GM10266 (cell line): Measurements from ENCODE around the gene LRBA.

Experiments used
- DNase-seq: peaks from one replicate; pipeline ENCODE4 v3.0.0; 2012; ENCODE audit errors: extremely low spot score
- TF ChIP-seq, protein P1 (sequence below): IDR thresholded peaks from 2 replicates; pipeline ENCODE4 v1.5.1; 2012; ENCODE audit warnings: mild to moderate bottlenecking, low read depth; ENCODE audit not compliant: control insufficient read depth, insufficient read depth; ENCODE audit errors: missing control alignments

LRBA gene

DNA sequence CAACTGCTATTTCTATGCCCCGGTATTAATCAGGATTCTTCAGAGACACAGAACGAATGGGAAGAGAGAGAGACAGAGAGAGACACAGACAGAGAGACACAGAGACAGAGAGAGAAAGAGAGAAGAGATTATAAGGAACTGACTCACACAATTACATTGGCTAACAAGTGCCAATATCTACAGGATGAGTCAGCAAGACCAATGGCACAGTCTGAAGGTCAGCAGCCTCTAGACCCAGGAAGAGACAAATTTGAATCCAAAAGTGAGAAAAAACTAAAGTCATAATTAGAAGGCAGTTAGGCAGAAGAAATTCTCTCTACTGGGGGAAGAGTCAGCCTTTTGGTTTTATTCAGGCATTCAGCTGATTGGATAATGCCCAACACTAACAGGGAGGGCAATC lies 245.8 kb downstream of the LRBA start:
- no peak for DNase-seq
- TF ChIP-seq, protein P1, sequence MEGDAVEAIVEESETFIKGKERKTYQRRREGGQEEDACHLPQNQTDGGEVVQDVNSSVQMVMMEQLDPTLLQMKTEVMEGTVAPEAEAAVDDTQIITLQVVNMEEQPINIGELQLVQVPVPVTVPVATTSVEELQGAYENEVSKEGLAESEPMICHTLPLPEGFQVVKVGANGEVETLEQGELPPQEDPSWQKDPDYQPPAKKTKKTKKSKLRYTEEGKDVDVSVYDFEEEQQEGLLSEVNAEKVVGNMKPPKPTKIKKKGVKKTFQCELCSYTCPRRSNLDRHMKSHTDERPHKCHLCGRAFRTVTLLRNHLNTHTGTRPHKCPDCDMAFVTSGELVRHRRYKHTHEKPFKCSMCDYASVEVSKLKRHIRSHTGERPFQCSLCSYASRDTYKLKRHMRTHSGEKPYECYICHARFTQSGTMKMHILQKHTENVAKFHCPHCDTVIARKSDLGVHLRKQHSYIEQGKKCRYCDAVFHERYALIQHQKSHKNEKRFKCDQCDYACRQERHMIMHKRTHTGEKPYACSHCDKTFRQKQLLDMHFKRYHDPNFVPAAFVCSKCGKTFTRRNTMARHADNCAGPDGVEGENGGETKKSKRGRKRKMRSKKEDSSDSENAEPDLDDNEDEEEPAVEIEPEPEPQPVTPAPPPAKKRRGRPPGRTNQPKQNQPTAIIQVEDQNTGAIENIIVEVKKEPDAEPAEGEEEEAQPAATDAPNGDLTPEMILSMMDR: no peak

DNA sequence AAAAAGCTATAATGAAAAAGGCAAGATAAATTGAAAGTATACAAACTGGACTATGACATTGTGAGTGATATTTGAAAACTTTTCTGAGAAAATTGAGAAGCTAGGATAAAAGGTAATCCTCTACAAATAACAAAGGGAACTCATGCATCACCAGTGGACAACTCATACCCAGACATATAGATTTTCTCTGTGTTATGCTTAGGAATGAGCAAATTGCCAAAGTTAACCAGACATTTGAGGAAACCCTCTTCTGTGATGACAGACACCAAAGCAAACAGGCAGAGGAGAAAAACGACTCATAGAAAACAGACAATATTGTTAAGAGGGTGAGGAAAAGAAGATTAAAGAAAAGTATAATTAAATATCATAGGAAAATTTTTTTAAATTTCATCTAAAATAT lies 246.6 kb downstream of the LRBA start:
- TF ChIP-seq, protein P1: no peak
- no peak for DNase-seq

DNA sequence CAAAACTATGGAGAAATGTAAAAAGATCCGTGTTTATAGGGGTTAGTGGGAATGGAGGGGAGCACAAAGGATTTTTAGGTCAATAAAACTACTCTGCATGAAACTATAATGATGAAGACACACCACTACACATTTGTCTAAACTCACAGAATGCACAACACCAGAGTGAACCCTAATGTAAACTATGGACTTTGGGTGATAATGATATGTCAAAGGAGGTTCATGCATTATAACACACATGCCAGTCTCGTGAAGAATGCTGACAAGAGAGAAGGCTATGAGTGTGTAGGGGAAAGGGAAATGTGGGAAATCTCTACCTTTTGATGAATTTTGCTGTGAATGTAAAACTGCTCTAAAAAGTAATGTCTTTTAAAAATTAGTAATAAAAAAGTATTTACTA lies 249.9 kb downstream of the LRBA start:
- DNase-seq: no peak
- TF ChIP-seq, protein P1: no peak

DNA sequence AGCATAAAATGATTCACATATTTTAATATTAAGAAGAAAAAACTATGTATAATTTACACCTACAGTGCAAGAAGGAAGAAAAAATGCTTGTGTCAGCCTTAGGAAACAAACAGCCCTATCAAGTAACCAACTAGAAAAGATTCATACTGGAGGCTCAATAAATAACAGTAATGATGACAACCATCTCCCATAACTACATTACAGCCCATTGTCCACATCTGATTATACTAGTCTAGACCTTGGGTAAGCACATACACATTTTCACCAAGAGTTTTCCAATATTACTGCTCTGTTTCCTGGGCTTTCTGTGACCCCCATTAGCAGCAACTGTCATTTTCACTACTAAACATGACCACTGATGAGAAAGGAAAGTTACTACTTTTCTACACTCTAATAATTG lies 263.4 kb downstream of the LRBA start:
- DNase-seq: no peak
- TF ChIP-seq, protein P1: no peak

DNA sequence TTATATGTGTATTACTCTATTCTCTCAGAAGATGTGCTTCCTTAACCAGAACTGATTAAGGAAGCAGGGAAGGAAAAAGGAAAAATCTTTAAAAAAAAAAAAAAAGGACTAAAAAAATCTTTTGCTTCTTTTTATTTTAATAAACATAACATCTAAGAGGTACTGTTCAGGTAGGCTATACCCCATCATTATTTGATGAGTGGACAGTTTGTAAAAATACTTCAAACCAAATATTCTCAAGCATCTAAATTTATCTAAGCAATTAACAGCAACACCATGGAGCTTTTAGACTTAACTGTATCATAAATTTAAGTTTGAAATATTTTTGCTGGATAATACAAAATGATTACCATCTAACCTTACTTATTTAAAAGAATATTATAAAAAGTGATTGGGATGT lies 264.3 kb downstream of the LRBA start:
- DNase-seq: no peak
- TF ChIP-seq, protein P1: no peak

DNA sequence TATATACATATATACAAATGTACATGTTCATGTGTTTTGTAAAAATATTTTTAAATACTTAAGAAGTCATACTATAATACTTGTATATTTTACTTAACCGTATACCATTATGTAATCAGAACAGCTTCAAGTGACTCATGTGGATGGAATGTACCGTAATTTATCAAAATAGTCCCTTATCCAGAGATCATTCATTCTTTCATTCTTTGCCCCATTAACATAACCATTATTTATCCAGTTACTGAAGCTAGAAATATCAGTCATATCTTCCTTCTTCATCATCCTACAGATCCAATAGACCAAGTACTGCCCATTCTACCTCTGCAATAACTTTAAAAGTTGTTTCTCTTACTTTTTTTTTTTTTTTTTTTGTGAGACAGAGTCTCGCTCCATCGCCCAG lies 268.9 kb downstream of the LRBA start:
- TF ChIP-seq, protein P1: no peak
- DNase-seq: no peak

DNA sequence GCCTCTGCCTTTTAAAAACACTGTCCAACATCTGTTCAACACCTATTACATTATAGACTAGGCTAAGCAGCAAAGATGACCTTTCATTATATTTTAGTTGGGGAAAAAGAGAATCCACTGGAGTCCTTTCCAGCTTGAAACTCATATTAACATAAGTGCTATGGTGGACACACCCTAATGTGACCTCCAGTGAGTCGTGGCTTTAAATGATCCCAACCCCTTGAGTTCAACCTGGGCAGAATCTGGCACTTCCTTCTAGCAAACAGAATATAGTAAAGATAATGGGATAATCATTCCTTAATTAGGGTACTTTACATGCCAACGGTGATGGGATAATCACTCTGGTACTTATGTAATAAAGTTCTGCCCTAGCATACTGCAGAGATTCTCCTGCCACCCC lies 270.5 kb downstream of the LRBA start:
- DNase-seq: no peak
- TF ChIP-seq, protein P1: no peak
